HCT116 (cell line): ENCODE measurements around the gene AMPD3. TPM values are rescaled to one million over a fixed set of nuclear protein-coding genes. Genes with fewer than 3 reads are reported as not detected.

ENCODE experiments used
- ATAC-seq: fragments of 200-7000 bp; cut with Tn5 transposase; 2 replicates; pipeline ENCODE4 v1.9.1; 2020; ENCODE audit warnings: mild to moderate bottlenecking, moderate library complexity
- BruUV-seq: library from RNA; stranded (reverse); fragments of 400-500 nt; replicated peaks from 2 replicates; lab custom pipeline; 2021; lab: Mats Ljungman, UMichigan
- CTCF ChIA-PET: fragments of 300-600 bp; sonication (Branson Sonifier 250); formaldehyde crosslinking; loops from one replicate; lab custom pipeline; 2021; ENCODE audit warnings: antibody characterized with exemption; lab: Charles Lee
- POLR2A ChIA-PET: fragments of 300-600, 350-600 bp; sonication (Branson Sonifier 250); formaldehyde crosslinking; loops from one replicate; lab custom pipeline; 2021; ENCODE audit warnings: antibody characterized with exemption; lab: Charles Lee
- RAD21 ChIA-PET, 2 experiments: fragments of 300-600 bp; sonication (Branson Sonifier 250); formaldehyde crosslinking; loops; one replicate each; lab custom pipeline; 2023; ENCODE audit warnings: low total read pairs in 2 of 2; ENCODE audit not compliant: uncharacterized antibody in 2 of 2, unreplicated experiment in 2 of 2, low non-redundant PET in 1 of 2; lab: Charles Lee
- DNase-seq: peaks from one replicate; pipeline ENCODE4 v3.0.0-alpha.2; 2010; ENCODE audit warnings: low read depth, low spot score
- H2AFZ ChIP-seq: fragments of 200-600 bp; shearing (Covaris generic), sonication (generic); 2 replicates; pipeline ENCODE4 v1.6.1; 2017; ENCODE audit warnings: low read depth, mixed run types, mixed read lengths, antibody characterized with exemption, low read length; ENCODE audit not compliant: poor library complexity, severe bottlenecking
- H3K27ac ChIP-seq: 2 replicates; pipeline ENCODE4 v1.5.1; 2012; ENCODE audit warnings: low read depth, low read length
- H3K27me3 ChIP-seq: fragments of 200-600 bp; sonication (generic); 2 replicates; pipeline ENCODE4 v1.6.1; 2016; ENCODE audit warnings: mixed run types, low read length, mixed read lengths; ENCODE audit not compliant: insufficient read depth
- H3K36me3 ChIP-seq, 2 experiments: fragments of 200-500 bp in 1 of 2; fragments of 200-600 bp in 1 of 2; sonication (Bioruptor generic) in 1 of 2; sonication (generic) in 1 of 2; 2 replicates each; pipeline versions ENCODE4 v1.5.1 to v1.6.1; 2014 to 2016; ENCODE audit warnings: low read length in 2 of 2, inconsistent platforms in 1 of 2, mixed read lengths in 1 of 2, mixed run types in 1 of 2; ENCODE audit not compliant: insufficient read depth in 2 of 2, control insufficient read depth in 1 of 2
- H3K4me1 ChIP-seq, 2 experiments: fragments of 200-600 bp in 1 of 2; sonication (generic) in 1 of 2; 2 replicates each; pipeline versions ENCODE4 v1.5.1 to v1.6.1; 2012 to 2017; ENCODE audit warnings: low read length in 2 of 2, inconsistent platforms in 1 of 2, mild to moderate bottlenecking in 1 of 2, mixed read lengths in 1 of 2, mixed run types in 1 of 2, moderate library complexity in 1 of 2; ENCODE audit not compliant: insufficient read depth in 2 of 2, control insufficient read depth in 1 of 2
- H3K4me2 ChIP-seq: fragments of 200-600 bp; sonication (generic); 2 replicates; pipeline ENCODE4 v1.6.1; 2017; ENCODE audit warnings: mixed run types, low read length, mixed read lengths
- H3K4me3 ChIP-seq, 2 experiments: fragments of 200-600 bp in 1 of 2; sonication (generic) in 1 of 2; replicated peaks in 1 of 2; 2 replicates each; pipeline ENCODE4 v1.5.1; 2011 to 2016; ENCODE audit warnings: low read length in 2 of 2, control low read depth in 1 of 2, low read depth in 1 of 2, mild to moderate bottlenecking in 1 of 2, mixed read lengths in 1 of 2, mixed run types in 1 of 2
- H3K79me2 ChIP-seq: fragments of 200-600 bp; sonication (generic); 2 replicates; pipeline ENCODE4 v1.6.1; 2017; ENCODE audit warnings: mild to moderate bottlenecking, mixed run types, low read length, moderate library complexity, mixed read lengths; ENCODE audit not compliant: insufficient read depth
- H3K9ac ChIP-seq: fragments of 200-600 bp; sonication (generic); 2 replicates; pipeline ENCODE4 v1.6.1; 2016; ENCODE audit warnings: low read length, mixed read lengths
- H3K9me2 ChIP-seq: fragments of 200-600 bp; sonication (generic), shearing (Covaris generic); 2 replicates; pipeline ENCODE4 v1.6.1; 2017; ENCODE audit warnings: mixed run types, mild to moderate bottlenecking, moderate library complexity; ENCODE audit not compliant: insufficient read depth
- H3K9me3 ChIP-seq, 2 experiments: fragments of 200-500 bp in 1 of 2; fragments of 200-600 bp in 1 of 2; sonication (Bioruptor generic) in 1 of 2; sonication (generic) in 1 of 2; 2 replicates each; pipeline ENCODE4 v1.6.1; 2014 to 2017; ENCODE audit warnings: low read length in 2 of 2, mixed read lengths in 2 of 2, inconsistent platforms in 1 of 2, low read depth in 1 of 2, mild to moderate bottlenecking in 1 of 2, mixed run types in 1 of 2, moderate library complexity in 1 of 2; ENCODE audit not compliant: control insufficient read depth in 1 of 2, insufficient read depth in 1 of 2
- H4K20me1 ChIP-seq: fragments of 200-600 bp; sonication (generic), shearing (Covaris generic); 2 replicates; pipeline ENCODE4 v1.6.1; 2017; ENCODE audit warnings: mixed run types, mild to moderate bottlenecking, moderate library complexity; ENCODE audit not compliant: insufficient read depth
- CBX3 ChIP-seq: IDR thresholded peaks from 2 replicates; pipeline ENCODE4 v1.6.1; 2012; ENCODE audit warnings: low read depth
- CEBPB ChIP-seq: IDR thresholded peaks from 2 replicates; pipeline ENCODE4 v1.6.1; 2012; ENCODE audit warnings: low read depth
- EGR1 ChIP-seq: IDR thresholded peaks from 2 replicates; pipeline ENCODE4 v1.6.1; 2012; ENCODE audit warnings: low read depth
- ELF1 ChIP-seq: IDR thresholded peaks from 2 replicates; pipeline ENCODE4 v1.6.1; 2012; ENCODE audit warnings: low read depth, borderline replicate concordance
- FOSL1 ChIP-seq: IDR thresholded peaks from 2 replicates; pipeline ENCODE4 v1.6.1; 2012; ENCODE audit warnings: low read depth
- JUND ChIP-seq: IDR thresholded peaks from 2 replicates; pipeline ENCODE4 v1.6.1; 2012
- POLR2A ChIP-seq: IDR thresholded peaks from 2 replicates; pipeline ENCODE4 v1.7.0; 2011; ENCODE audit warnings: borderline replicate concordance; ENCODE audit not compliant: insufficient read depth, insufficient read length; ENCODE audit errors: extremely low read depth
- RAD21 ChIP-seq: IDR thresholded peaks from 2 replicates; pipeline ENCODE4 v1.6.1; 2012; ENCODE audit warnings: low read depth, mild to moderate bottlenecking
- SIN3A ChIP-seq: IDR thresholded peaks from 2 replicates; pipeline ENCODE4 v1.6.1; 2012; ENCODE audit warnings: low read depth
- SRF ChIP-seq: IDR thresholded peaks from 2 replicates; pipeline ENCODE4 v1.6.1; 2012; ENCODE audit warnings: low read depth
- TCF7L2 ChIP-seq: IDR thresholded peaks from 2 replicates; pipeline ENCODE4 v1.7.0; 2011; ENCODE audit warnings: borderline replicate concordance, inconsistent platforms; ENCODE audit not compliant: insufficient read depth, insufficient read length; ENCODE audit errors: extremely low read depth
- YY1 ChIP-seq: IDR thresholded peaks from 2 replicates; pipeline ENCODE4 v1.6.1; 2011; ENCODE audit warnings: low read length, low read depth, moderate library complexity, mild to moderate bottlenecking; ENCODE audit not compliant: insufficient replicate concordance; ENCODE audit errors: extremely low read depth
- ZFX ChIP-seq: fragments of 450-650 bp; IDR thresholded peaks from 2 replicates; pipeline ENCODE4 v1.6.1; 2017
- ZNF274 ChIP-seq: fragments of 200-500 bp; sonication (Bioruptor generic); IDR thresholded peaks from 2 replicates; pipeline ENCODE4 v1.6.1; 2014; ENCODE audit warnings: mild to moderate bottlenecking, low read depth, low read length, inconsistent platforms
- intact Hi-C: fragments of 100-400 bp; cut with micrococcal nuclease; formaldehyde crosslinking; loops from 2 replicates; pipeline ENCODE4 v1.10.0; 2022
- total RNA-seq: library from RNA; stranded (reverse); gene quantifications from one replicate; pipeline ENCODE4 v1.2.1, GENCODE V29; 2021; ENCODE audit not compliant: unreplicated experiment
- TF ChIP-seq, protein P1 (sequence below), 3 experiments: fragments of 200-600 bp in 1 of 3; sonication (generic) in 1 of 3; IDR thresholded peaks in 2 of 3; conservative IDR thresholded peaks in 1 of 3; 2 replicates each; pipeline ENCODE4 v1.5.1; 2012 to 2017; ENCODE audit warnings: low read depth in 2 of 3, low read length in 2 of 3, antibody characterized with exemption in 1 of 3, borderline replicate concordance in 1 of 3, control low read depth in 1 of 3, mild to moderate bottlenecking in 1 of 3, mixed read lengths in 1 of 3, mixed run types in 1 of 3, moderate library complexity in 1 of 3; ENCODE audit not compliant: insufficient read depth in 1 of 3
- TF ChIP-seq, protein P2 (sequence below): IDR thresholded peaks from 2 replicates; pipeline ENCODE4 v1.6.1; 2012; ENCODE audit warnings: low read depth
- TF ChIP-seq, protein P3 (sequence below): IDR thresholded peaks from 2 replicates; pipeline ENCODE4 v1.6.1; 2012
- TF ChIP-seq, protein P4 (sequence below): IDR thresholded peaks from 2 replicates; pipeline ENCODE4 v1.6.1; 2012

AMPD3 gene
- total RNA-seq, 1 experiment from 2014 or later, result 25.9 TPM

DNA sequence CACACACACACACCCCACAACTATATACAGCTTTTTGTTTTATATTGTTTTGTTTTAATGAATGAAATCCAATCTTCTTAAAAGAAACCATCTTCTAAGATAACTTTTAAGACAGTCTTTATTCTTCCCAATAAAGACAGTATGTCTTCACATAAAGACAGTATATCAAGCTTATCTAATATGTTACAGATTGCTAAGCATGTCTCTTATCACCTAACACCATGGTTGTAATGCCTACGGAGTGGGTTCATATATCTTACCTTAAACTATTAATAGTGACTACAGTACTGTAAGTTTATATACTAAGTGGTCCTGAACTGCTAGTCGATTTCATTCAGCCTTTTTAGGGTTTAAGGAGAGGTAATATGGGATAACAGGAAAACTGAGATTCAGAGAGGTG is 77.5 kb downstream of the AMPD3 start:
- ATAC-seq (no peak), DNase-seq (no peak)
- no peaks in the 10 kb centered on the region for H3K9me2 ChIP-seq
- H3K27me3 ChIP-seq, result no peaks in the 10 kb centered on the region
- H3K4me1 ChIP-seq, result peaks cover 46 to 82% of the 10 kb centered on the region in 2 experiments
- BruUV-seq, result no TSS peak
- no peak overlapping the region for H2AFZ ChIP-seq
- H3K27ac ChIP-seq, result no peak overlapping the region
- no peaks in the 10 kb centered on the region for H4K20me1 ChIP-seq
- intact Hi-C loops, result no loop called here
- H3K4me3 ChIP-seq, result no peak overlapping the region
- ChIA-PET CTCF (interaction anchor here (3.6 kb wide), 1 partner anchor 8 kb away, joined by 25 read pairs; the partner anchor contains the start of gene RNF141), POLR2A (no interaction called here), RAD21 (no interaction called here)
- no peak overlapping the region for H3K9ac ChIP-seq
- TF ChIP-seq ZNF274 (no peak), POLR2A (no peak), ELF1 (no peak), JUND (no peak), SIN3A (no peak), RAD21 (no peak), CBX3 (no peak), ZFX (no peak), TCF7L2 (no peak)
- TF ChIP-seq, protein P1, sequence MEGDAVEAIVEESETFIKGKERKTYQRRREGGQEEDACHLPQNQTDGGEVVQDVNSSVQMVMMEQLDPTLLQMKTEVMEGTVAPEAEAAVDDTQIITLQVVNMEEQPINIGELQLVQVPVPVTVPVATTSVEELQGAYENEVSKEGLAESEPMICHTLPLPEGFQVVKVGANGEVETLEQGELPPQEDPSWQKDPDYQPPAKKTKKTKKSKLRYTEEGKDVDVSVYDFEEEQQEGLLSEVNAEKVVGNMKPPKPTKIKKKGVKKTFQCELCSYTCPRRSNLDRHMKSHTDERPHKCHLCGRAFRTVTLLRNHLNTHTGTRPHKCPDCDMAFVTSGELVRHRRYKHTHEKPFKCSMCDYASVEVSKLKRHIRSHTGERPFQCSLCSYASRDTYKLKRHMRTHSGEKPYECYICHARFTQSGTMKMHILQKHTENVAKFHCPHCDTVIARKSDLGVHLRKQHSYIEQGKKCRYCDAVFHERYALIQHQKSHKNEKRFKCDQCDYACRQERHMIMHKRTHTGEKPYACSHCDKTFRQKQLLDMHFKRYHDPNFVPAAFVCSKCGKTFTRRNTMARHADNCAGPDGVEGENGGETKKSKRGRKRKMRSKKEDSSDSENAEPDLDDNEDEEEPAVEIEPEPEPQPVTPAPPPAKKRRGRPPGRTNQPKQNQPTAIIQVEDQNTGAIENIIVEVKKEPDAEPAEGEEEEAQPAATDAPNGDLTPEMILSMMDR (IDR thresholded peaks at IDR 0.05 in 2 of 3, conservative IDR thresholded peaks at IDR 0.05 in 1 of 3; ENCODE audit: borderline replicate concordance in 1 of 3, insufficient read depth in 1 of 3, low read depth in 2 of 3, low read length in 2 of 3), result no peak
- peaks cover 5 to 44% of the 10 kb centered on the region in 2 experiments; a peak in 3 of 4 replicates for H3K36me3 ChIP-seq
- no peak overlapping the region for H3K4me2 ChIP-seq
- H3K9me3 ChIP-seq, result no peaks in the 10 kb centered on the region
- peaks cover 89% of the 10 kb centered on the region for H3K79me2 ChIP-seq

DNA sequence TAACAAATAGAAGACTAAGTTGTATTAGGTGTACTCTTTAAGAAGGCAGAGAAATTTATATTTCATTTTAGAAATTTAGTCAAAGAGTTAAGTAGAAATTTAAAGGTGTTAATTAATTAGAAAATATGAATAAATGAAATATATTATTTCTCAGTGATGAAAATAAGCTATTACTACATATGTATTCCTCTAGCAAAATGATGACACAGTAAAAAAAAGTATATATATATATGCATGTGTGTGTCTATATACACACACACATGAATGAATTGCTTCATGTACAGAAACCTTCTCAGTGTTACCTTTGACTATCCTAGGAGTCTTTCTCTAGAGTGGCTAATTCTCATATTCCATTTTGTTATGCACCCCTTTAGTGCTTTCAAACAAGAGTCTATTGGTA is 78.3 kb downstream of the AMPD3 start:
- Histone ChIP-seq H3K4me2 (no peak overlapping the region), H3K4me3 (no peak overlapping the region), H3K9me2 (no peaks in the 10 kb centered on the region), H3K4me1 (peaks cover 46 to 82% of the 10 kb centered on the region in 2 experiments), H3K36me3 (peaks cover 5 to 41% of the 10 kb centered on the region in 2 experiments; a peak in 3 of 4 replicates), H3K79me2 (peaks cover 97% of the 10 kb centered on the region), H4K20me1 (no peaks in the 10 kb centered on the region), H2AFZ (no peak overlapping the region), H3K9ac (no peak overlapping the region), H3K27ac (no peak overlapping the region), H3K9me3 (no peaks in the 10 kb centered on the region), H3K27me3 (no peaks in the 10 kb centered on the region)
- DNase-seq, result no peak
- CTCF ChIA-PET, result no interaction called here
- intact Hi-C loops, result no loop called here
- ATAC-seq, result no peak
- RAD21 ChIA-PET, result no interaction called here
- no TSS peak for BruUV-seq
- POLR2A ChIA-PET, result no interaction called here
- TF ChIP-seq, protein P2, sequence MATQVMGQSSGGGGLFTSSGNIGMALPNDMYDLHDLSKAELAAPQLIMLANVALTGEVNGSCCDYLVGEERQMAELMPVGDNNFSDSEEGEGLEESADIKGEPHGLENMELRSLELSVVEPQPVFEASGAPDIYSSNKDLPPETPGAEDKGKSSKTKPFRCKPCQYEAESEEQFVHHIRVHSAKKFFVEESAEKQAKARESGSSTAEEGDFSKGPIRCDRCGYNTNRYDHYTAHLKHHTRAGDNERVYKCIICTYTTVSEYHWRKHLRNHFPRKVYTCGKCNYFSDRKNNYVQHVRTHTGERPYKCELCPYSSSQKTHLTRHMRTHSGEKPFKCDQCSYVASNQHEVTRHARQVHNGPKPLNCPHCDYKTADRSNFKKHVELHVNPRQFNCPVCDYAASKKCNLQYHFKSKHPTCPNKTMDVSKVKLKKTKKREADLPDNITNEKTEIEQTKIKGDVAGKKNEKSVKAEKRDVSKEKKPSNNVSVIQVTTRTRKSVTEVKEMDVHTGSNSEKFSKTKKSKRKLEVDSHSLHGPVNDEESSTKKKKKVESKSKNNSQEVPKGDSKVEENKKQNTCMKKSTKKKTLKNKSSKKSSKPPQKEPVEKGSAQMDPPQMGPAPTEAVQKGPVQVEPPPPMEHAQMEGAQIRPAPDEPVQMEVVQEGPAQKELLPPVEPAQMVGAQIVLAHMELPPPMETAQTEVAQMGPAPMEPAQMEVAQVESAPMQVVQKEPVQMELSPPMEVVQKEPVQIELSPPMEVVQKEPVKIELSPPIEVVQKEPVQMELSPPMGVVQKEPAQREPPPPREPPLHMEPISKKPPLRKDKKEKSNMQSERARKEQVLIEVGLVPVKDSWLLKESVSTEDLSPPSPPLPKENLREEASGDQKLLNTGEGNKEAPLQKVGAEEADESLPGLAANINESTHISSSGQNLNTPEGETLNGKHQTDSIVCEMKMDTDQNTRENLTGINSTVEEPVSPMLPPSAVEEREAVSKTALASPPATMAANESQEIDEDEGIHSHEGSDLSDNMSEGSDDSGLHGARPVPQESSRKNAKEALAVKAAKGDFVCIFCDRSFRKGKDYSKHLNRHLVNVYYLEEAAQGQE, result no peak
- TF ChIP-seq JUND (no peak), EGR1 (no peak), CBX3 (no peak), FOSL1 (no peak), CEBPB (no peak), YY1 (no peak), POLR2A (no peak), SRF (no peak)
- TF ChIP-seq, protein P3, sequence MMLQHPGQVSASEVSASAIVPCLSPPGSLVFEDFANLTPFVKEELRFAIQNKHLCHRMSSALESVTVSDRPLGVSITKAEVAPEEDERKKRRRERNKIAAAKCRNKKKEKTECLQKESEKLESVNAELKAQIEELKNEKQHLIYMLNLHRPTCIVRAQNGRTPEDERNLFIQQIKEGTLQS, result no peak
- TF ChIP-seq, protein P4, sequence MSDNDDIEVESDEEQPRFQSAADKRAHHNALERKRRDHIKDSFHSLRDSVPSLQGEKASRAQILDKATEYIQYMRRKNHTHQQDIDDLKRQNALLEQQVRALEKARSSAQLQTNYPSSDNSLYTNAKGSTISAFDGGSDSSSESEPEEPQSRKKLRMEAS, result no peak
